OCI-LY1 (cell line): Measurements from ENCODE around the gene SRBD1.

Source experiments
- H2AFZ ChIP-seq: fragments of 200-600 bp; sonication (generic), shearing (Covaris generic); 2 replicates; pipeline ENCODE4 v1.6.0; 2014; ENCODE audit warnings: antibody characterized with exemption, mild to moderate bottlenecking, low read length
- H3F3A ChIP-seq: fragments of 200-600 bp; sonication (generic), shearing (Covaris generic); 2 replicates; pipeline ENCODE4 v1.6.0; 2014; ENCODE audit warnings: mild to moderate bottlenecking, antibody characterized with exemption, low read length, moderate library complexity; ENCODE audit not compliant: insufficient read depth
- H3K27ac ChIP-seq: fragments of 200-600 bp; sonication (generic); 2 replicates; pipeline ENCODE4 v1.5.1; 2014; ENCODE audit warnings: low read length, mixed run types, mild to moderate bottlenecking, low read depth; ENCODE audit not compliant: poor library complexity, severe bottlenecking
- H3K27me3 ChIP-seq: fragments of 200-600 bp; sonication (generic); 2 replicates; pipeline ENCODE4 v1.6.0; 2014; ENCODE audit warnings: antibody characterized with exemption, mild to moderate bottlenecking, low read length, moderate library complexity; ENCODE audit not compliant: insufficient read depth
- H3K36me3 ChIP-seq: fragments of 200-600 bp; sonication (generic); 2 replicates; pipeline ENCODE4 v1.6.1; 2014; ENCODE audit warnings: mild to moderate bottlenecking, antibody characterized with exemption, low read length, moderate library complexity, mixed read lengths; ENCODE audit not compliant: insufficient read depth
- H3K4me1 ChIP-seq: fragments of 200-600 bp; sonication (generic); 2 replicates; pipeline ENCODE4 v1.5.1; 2014; ENCODE audit warnings: mild to moderate bottlenecking, low read length, moderate library complexity; ENCODE audit not compliant: insufficient read depth, severe bottlenecking
- H3K4me2 ChIP-seq: fragments of 200-600 bp; sonication (generic), shearing (Covaris generic); 2 replicates; pipeline ENCODE4 v1.6.1; 2014; ENCODE audit warnings: low read length
- H3K4me3 ChIP-seq: fragments of 200-600 bp; sonication (generic); 2 replicates; pipeline ENCODE4 v1.5.1; 2014; ENCODE audit warnings: low read length, low read depth, mild to moderate bottlenecking, mixed read lengths; ENCODE audit not compliant: poor library complexity, severe bottlenecking
- H3K79me2 ChIP-seq: fragments of 200-600 bp; shearing (Covaris generic); 2 replicates; pipeline ENCODE4 v1.6.1; 2016; ENCODE audit warnings: mixed run types, low read length, mixed read lengths; ENCODE audit not compliant: insufficient read depth
- H3K9ac ChIP-seq: fragments of 200-600 bp; sonication (generic), shearing (Covaris generic); 2 replicates; pipeline ENCODE4 v1.6.1; 2014; ENCODE audit warnings: mild to moderate bottlenecking, low read length, mixed read lengths
- H3K9me2 ChIP-seq: fragments of 200-600 bp; sonication (generic), shearing (Covaris generic); 2 replicates; pipeline ENCODE4 v1.6.1; 2014; ENCODE audit warnings: low read depth, mild to moderate bottlenecking, low read length, mixed read lengths
- H3K9me3 ChIP-seq: fragments of 200-600 bp; shearing (Covaris generic); 2 replicates; pipeline ENCODE4 v1.6.1; 2014; ENCODE audit warnings: low read length, mixed read lengths
- H4K20me1 ChIP-seq: fragments of 200-600 bp; sonication (generic), shearing (Covaris generic); 2 replicates; pipeline ENCODE4 v1.6.0; 2016; ENCODE audit warnings: mild to moderate bottlenecking, low read length; ENCODE audit not compliant: insufficient read depth
- EZH2 ChIP-seq: fragments of 200-600 bp; sonication (generic), shearing (Covaris generic); IDR thresholded peaks from 2 replicates; pipeline ENCODE4 v1.8.0; 2017; ENCODE audit warnings: borderline replicate concordance, mixed run types, mild to moderate bottlenecking, antibody characterized with exemption, low read length, moderate library complexity, mixed read lengths
- TF ChIP-seq, protein P1 (sequence below): fragments of 200-600 bp; sonication (generic), shearing (Covaris generic); IDR thresholded peaks from 2 replicates; pipeline ENCODE4 v1.5.1; 2017; ENCODE audit warnings: mild to moderate bottlenecking, antibody characterized with exemption, low read length, moderate library complexity, mixed read lengths

The SRBD1 gene

DNA sequence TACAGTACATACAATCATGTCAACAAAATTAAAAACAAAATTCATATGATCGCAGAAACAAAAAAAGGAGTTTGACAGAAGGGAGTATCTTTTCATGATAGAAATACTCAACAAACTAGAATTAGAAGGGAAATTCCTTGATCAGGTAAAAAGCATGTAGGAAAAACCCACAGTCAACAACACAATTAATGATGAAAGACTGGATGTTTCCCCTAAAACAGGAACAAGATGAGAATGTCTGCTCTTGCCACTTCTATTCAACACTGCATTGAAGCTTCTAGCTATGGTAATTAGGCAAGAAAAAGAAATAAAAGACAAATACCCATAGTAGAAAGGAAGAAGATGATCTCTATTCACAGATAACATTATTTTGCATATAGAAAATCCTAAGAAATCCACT is 87.1 kb downstream of the SRBD1 start:
- H3K9me3 ChIP-seq: no peaks in the 10 kb centered on the region
- H3K4me3 ChIP-seq: no peak overlapping the region
- TF ChIP-seq, protein P1, sequence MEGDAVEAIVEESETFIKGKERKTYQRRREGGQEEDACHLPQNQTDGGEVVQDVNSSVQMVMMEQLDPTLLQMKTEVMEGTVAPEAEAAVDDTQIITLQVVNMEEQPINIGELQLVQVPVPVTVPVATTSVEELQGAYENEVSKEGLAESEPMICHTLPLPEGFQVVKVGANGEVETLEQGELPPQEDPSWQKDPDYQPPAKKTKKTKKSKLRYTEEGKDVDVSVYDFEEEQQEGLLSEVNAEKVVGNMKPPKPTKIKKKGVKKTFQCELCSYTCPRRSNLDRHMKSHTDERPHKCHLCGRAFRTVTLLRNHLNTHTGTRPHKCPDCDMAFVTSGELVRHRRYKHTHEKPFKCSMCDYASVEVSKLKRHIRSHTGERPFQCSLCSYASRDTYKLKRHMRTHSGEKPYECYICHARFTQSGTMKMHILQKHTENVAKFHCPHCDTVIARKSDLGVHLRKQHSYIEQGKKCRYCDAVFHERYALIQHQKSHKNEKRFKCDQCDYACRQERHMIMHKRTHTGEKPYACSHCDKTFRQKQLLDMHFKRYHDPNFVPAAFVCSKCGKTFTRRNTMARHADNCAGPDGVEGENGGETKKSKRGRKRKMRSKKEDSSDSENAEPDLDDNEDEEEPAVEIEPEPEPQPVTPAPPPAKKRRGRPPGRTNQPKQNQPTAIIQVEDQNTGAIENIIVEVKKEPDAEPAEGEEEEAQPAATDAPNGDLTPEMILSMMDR: no peak
- TF ChIP-seq EZH2: no peak

DNA sequence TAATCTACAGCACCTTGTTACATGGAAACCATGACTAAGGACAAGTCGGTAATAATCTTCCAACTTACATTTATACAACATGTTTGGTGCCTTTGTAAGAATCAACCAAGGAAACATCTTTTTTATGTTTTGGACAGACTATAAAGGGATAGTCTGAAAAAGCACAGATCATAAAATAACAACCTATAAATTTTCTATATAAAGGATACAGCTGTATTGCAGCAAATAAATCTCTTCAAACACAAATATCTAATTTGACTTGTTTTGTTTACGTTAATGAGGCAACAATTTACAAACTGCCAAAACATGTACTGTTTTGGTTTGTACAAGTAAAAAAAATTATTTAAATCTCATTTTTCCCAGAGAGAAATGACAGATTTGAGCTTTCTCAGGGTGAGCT is 92.5 kb downstream of the SRBD1 start:
- H3K27ac ChIP-seq: no peak overlapping the region
- H2AFZ ChIP-seq: no peak overlapping the region

More for the DNA sequence above, 87.1 kb downstream of the SRBD1 start:
- Histone ChIP-seq H3F3A (no peaks in the 10 kb centered on the region), H3K4me2 (no peak overlapping the region), H3K9ac (no peak overlapping the region), H2AFZ (no peak overlapping the region), H3K9me2 (no peaks in the 10 kb centered on the region), H3K4me1 (no peaks in the 10 kb centered on the region), H3K27ac (no peak overlapping the region), H4K20me1 (no peaks in the 10 kb centered on the region), H3K27me3 (no peaks in the 10 kb centered on the region), H3K36me3 (no peaks in the 10 kb centered on the region), H3K79me2 (no peaks in the 10 kb centered on the region)

DNA sequence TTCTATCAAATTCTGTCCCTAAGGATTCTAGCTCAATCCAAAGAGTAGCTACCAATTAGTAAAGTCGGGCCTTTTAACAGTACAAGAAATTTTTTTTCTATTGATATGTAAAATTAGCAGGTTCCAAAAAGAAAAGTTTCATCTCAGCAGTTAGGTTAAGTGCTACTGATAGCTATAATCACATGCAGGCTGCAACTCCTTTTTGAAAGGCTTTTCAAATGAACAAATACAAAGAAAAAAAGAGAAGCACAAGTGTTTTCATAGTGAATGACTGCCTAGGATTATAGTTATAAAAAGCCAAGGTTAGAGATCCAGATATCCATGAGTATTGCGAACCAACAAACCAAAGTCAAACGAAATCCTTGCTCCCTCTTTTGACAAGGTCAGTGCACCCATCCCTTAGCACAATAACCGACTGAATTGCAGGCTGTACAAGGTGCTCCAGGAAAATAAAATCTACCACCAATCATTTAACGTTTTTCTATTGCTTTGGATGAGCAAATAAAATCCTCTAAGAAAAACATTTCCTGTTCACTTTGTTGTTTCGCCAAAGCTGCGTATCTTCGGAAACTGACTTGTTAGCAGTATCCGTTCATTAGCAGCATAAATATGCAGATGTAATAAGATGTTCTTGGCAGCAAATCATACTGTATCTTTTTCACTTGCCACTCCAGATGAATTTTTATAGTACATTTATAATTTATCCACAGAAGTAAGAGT is 100.2 kb downstream of the SRBD1 start:
- Histone ChIP-seq H3K4me2 (no peak overlapping the region), H3K9me2 (no peaks in the 10 kb centered on the region), H3K27me3 (no peaks in the 10 kb centered on the region)

More for the DNA sequence above, 92.5 kb downstream of the SRBD1 start:
- H3K9me3 ChIP-seq: no peaks in the 10 kb centered on the region
- no peaks in the 10 kb centered on the region for H4K20me1 ChIP-seq
- no peaks in the 10 kb centered on the region for H3K79me2 ChIP-seq
- H3K36me3 ChIP-seq: no peaks in the 10 kb centered on the region
- no peak for TF ChIP-seq EZH2
- TF ChIP-seq, protein P1: no peak
- no peak overlapping the region for H3K4me2 ChIP-seq
- no peaks in the 10 kb centered on the region for H3F3A ChIP-seq
- H3K4me1 ChIP-seq: no peaks in the 10 kb centered on the region
- H3K9ac ChIP-seq: no peak overlapping the region
- H3K4me3 ChIP-seq: no peak overlapping the region
- H3K27me3 ChIP-seq: no peaks in the 10 kb centered on the region
- no peaks in the 10 kb centered on the region for H3K9me2 ChIP-seq

More for the DNA sequence above, 100.2 kb downstream of the SRBD1 start:
- H3K27ac ChIP-seq: no peak overlapping the region
- no peaks in the 10 kb centered on the region for H4K20me1 ChIP-seq
- H3K36me3 ChIP-seq: no peaks in the 10 kb centered on the region
- no peaks in the 10 kb centered on the region for H3K4me1 ChIP-seq
- H3K9ac ChIP-seq: no peak overlapping the region
- no peak overlapping the region for H3K4me3 ChIP-seq
- no peaks in the 10 kb centered on the region for H3K79me2 ChIP-seq
- TF ChIP-seq, protein P1: no peak
- no peak for TF ChIP-seq EZH2
- H2AFZ ChIP-seq: no peak overlapping the region
- no peaks in the 10 kb centered on the region for H3F3A ChIP-seq
- no peaks in the 10 kb centered on the region for H3K9me3 ChIP-seq
